Lower leg skin (tissue), 4 donors: ENCODE measurements around the gene GLP2R. TPM values are rescaled to one million over a fixed set of nuclear protein-coding genes. Genes with fewer than 3 reads are reported as not detected.

Source experiments
- DNase-seq, 2 donors: peaks; one replicate each; pipeline ENCODE4 v3.0.0-alpha.2; 2019; ENCODE audit warnings: low spot score in 2 of 2
- H3K4me3 ChIP-seq: fragments of 200-600 bp; sonication (generic); 2 replicates; pipeline ENCODE4 v1.5.1; 2017; ENCODE audit warnings: mild to moderate bottlenecking, low read depth; ENCODE audit not compliant: poor library complexity, severe bottlenecking
- CTCF ChIP-seq, 3 donors: fragments of 450-650 bp; IDR thresholded peaks; one replicate each; pipeline ENCODE4 v1.5.1; 2016; ENCODE audit warnings: antibody characterized with exemption in 3 of 3, mild to moderate bottlenecking in 3 of 3, moderate library complexity in 2 of 3
- POLR2A ChIP-seq, 2 donors: fragments of 450-650 bp; IDR thresholded peaks; one replicate each; pipeline ENCODE4 v1.6.1; 2016 to 2017; ENCODE audit warnings: antibody characterized with exemption in 2 of 2, mild to moderate bottlenecking in 1 of 2, moderate library complexity in 1 of 2
- WGBS, 2 donors: methylation state at CpG; one replicate each; pipeline ENCODE4 v1.1.5; 2018; 5-methylcytosine and 5-hydroxymethylcytosine counted together
- intact Hi-C: fragments of 100-400 bp; cut with DNase I; formaldehyde crosslinking; loops from one replicate; pipeline ENCODE4 v1.15.0; 2023; ENCODE audit warnings: low total_unique reads
- total RNA-seq, 4 donors: library from RNA; depleted of rRNA; stranded (reverse); fragments of >200 nt; gene quantifications; one replicate each; pipeline ENCODE4 v1.1.0, GENCODE V29; 2016

GLP2R gene
- total RNA-seq, 4 donors from 2014 or later = 1.9 TPM; not detected in 3

- peak in 1 of 2 donors; percentile 56 for DNase-seq
- intact Hi-C loops = no loop called here
- WGBS, 2 donors = 66 to 93% methylated on average over 7 of the region's 7 CpGs
- TF ChIP-seq CTCF (IDR thresholded peaks at IDR 0.05) (no peak), POLR2A (IDR thresholded peaks at IDR 0.05) (no peak)
- H3K4me3 ChIP-seq = no peak overlapping the region
Measured at GRCh38 chr17:9860851-9861250, 35.1 kb downstream of the GLP2R start.

- DNase-seq = peak in 1 of 2 donors; percentile 32
- intact Hi-C loops = no loop called here
- 76 to 77% methylated on average over 1 of the region's 1 CpG for WGBS, 2 donors
- TF ChIP-seq POLR2A (IDR thresholded peaks at IDR 0.05) (no peak), CTCF (IDR thresholded peaks at IDR 0.05) (no peak)
- no peak overlapping the region for H3K4me3 ChIP-seq
Measured at GRCh38 chr17:9862220-9862619, 36.5 kb downstream of the GLP2R start.

- H3K4me3 ChIP-seq = no peak overlapping the region
- TF ChIP-seq POLR2A (IDR thresholded peaks at IDR 0.05) (no peak), CTCF (IDR thresholded peaks at IDR 0.05) (no peak)
- intact Hi-C loops = no loop called here
- DNase-seq = peak in 1 of 2 donors; percentile 9
- WGBS, 2 donors = 68 to 74% methylated on average over 4 of the region's 4 CpGs
Measured at GRCh38 chr17:9862949-9863348, 37.2 kb downstream of the GLP2R start.

GRCh38 chr17:9865586-9865985 is 39.9 kb downstream of the GLP2R start:
- WGBS, 2 donors = 54 to 67% methylated on average over 1 of the region's 1 CpG
- peak in 1 of 2 donors; percentile 14 for DNase-seq
- no peak for TF ChIP-seq CTCF (IDR thresholded peaks at IDR 0.05)
- TF ChIP-seq POLR2A (IDR thresholded peaks at IDR 0.05) = no peak
- intact Hi-C loops = no loop called here
- H3K4me3 ChIP-seq = no peak overlapping the region

GRCh38 chr17:9868552-9868951 is 42.8 kb downstream of the GLP2R start:
- no peak overlapping the region for H3K4me3 ChIP-seq
- intact Hi-C loops = no loop called here
- WGBS, 2 donors = 51 to 52% methylated on average over 3 of the region's 3 CpGs
- no peak for TF ChIP-seq POLR2A (IDR thresholded peaks at IDR 0.05)
- TF ChIP-seq CTCF (IDR thresholded peaks at IDR 0.05) = no peak
- no peak for DNase-seq

GRCh38 chr17:9872852-9873251 is 47.1 kb downstream of the GLP2R start:
- peak in 1 of 2 donors; percentile 37 for DNase-seq
- 52 to 66% methylated on average over 6 of the region's 6 CpGs for WGBS, 2 donors
- H3K4me3 ChIP-seq = no peak overlapping the region
- intact Hi-C loops = no loop called here
- TF ChIP-seq POLR2A (IDR thresholded peaks at IDR 0.05) (no peak), CTCF (IDR thresholded peaks at IDR 0.05) (no peak)
